ENCODE measurements around the gene EPS8L2.

EPS8L2 gene

DNA sequence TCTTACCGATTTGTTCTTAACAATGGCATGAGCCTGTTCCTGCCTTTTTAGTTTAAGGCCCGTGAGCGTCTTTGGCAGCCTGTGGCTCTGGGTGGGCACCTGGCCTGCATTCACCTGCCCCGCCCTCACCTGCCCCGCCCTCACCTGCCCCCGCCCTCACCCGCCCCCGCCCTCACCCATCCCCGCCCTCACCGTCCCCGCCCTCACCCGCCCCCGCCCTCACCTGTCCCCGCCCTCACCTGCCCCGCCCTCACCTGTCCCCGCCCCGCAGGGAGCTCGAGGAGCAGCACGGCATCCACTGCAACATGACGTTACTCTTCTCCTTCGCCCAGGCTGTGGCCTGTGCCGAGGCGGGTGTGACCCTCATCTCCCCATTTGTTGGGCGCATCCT is 57.0 kb downstream of the EPS8L2 start:
- no peak for DNase-seq

DNA sequence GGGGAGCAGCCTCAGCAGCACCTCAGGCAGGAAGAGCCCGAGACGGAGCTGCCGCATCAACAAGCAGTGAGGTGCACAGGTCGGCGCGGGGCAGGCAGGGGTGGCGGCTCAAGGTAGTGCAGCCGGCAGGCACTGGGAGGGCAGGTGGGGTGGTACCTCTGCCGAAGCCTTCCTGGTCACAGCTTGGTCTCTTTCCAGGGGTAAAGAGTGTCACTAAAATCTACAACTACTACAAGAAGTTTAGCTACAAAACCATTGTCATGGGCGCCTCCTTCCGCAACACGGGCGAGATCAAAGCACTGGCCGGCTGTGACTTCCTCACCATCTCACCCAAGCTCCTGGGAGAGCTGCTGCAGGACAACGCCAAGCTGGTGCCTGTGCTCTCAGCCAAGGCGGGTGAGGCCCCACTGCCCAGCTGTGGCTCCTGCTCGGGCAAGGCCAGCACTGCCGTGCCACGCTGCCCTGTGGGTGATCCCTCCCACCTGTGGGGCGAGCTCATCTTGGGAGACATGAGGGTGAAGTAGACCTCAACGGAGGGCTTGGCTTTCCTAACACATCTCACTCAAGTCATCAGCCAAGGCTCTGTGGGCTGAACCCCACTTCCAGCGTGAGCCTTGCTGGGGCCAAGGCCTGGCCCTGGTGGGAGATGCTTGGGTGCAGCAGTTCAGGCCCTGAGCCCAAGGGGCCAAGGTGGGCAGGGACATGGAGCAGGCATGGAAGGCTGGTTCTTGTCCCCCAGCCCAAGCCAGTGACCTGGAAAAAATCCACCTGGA is 57.7 kb downstream of the EPS8L2 start:
- DNase-seq: no peak

DNA sequence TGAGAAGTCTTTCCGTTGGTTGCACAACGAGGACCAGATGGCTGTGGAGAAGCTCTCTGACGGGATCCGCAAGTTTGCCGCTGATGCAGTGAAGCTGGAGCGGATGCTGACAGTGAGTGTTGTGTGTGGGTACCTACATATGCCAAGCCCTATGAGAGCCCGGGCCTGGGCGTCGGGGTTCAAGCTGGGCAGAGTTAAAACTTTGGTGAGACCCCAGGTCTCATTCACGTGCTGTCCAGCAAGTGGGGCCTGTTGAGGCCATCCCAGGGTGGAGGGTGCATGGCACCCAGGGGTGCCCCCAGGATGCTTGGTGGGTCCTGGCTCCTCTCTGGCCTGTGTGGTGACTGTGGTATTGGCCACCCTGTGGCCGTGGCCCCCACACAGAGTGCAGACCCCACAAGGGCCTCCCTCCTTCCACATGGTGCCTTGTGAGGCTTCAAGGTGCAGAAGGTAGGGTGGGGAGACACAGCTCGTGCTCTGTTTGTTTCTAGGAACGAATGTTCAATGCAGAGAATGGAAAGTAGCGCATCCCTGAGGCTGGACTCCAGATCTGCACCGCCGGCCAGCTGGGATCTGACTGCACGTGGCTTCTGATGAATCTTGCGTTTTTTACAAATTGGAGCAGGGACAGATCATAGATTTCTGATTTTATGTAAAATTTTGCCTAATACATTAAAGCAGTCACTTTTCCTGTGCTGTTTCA is 58.4 kb downstream of the EPS8L2 start:
- DNase-seq: no peak

DNA sequence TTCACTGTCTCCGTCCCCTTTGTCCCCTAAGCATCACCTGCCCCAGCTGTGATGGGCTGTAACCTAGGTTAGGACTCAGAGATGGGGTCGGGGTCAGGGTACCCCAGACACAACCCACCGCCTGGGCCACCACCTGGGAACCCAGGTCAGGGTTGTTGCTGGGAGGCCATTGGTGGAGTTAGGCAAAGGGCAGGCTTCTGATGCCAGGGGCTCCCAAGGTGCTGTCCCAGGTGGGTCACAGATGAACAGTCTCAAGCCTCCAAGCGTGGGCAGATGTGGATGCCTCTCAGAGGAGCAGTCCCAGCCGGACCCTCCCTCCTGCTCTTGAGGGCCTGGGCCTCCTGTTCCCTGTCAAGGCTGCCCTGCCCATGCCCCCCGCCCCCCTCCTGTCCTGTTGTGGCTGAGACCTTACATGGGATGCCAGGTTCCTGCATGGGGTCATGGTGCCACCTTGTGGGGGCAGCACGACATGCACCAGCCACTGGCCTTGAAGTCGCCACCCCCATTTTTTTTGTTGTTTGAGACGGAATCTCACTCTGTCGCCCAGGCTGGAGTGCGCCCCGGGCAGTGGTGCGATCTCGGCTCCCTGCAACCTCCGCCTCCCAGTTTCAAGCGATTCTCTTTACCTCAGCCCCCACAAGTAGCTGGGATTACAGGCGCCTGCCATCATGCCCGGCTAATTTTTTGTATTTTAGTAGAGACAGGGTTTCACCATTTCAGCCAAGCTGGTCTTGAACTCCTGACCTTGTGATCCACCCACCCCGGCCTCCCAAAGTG is 59.2 kb downstream of the EPS8L2 start:
- DNase-seq: peak; percentile 75

DNA sequence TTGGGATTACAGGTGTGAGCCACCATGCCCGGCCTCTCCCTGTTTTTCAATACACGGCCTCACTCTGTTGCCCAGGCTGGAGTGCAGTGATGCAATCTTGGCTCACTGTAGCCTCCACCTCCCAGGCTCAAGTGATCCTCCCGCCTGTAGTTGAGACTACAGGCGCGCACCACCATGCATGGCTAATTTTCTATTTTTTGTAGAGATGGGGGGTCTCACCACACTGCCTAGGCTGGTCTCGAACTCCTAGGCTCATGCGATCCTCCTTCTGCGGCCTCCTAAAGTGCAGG is 59.7 kb downstream of the EPS8L2 start:
- DNase-seq: no peak

DNA sequence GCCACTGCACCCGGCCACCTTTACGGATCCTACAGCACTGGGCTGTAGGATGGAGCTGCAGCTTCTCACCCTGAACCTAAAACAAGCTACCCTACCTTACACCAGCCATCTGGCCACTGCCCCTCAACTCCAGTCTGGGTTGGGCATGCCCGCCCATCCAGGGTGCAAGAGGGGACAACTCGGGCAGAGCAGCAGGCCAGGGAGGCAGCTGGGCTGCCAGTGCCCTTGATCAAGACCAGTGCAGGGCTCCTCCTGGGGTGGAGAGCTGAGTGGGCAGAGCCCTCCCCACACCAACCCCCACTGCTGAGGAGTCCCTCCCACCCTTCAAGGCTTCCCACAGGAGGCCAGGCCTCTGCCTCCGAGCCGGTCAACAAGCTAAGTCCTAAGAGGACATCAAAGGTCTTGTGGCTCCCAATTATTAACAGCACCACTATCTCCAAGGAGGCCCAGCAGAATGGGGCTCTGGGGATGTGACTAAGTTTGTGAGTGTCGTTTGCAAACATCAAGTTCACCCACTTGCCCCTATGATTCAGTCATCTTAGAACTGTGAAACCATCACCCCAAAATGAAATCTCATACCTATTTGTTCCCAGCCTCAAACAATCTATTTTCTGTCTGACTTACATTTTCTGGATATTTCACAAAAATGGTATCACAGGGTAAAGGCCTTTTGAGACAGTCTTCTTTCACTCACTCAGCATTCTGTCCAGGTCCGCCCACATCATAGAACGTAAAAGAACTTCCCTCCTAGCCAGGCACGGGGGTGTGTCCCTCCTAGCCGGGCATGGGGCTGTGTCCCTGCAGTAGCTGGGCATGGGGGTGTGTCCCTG is 60.3 kb downstream of the EPS8L2 start:
- DNase-seq: no peak

DNA sequence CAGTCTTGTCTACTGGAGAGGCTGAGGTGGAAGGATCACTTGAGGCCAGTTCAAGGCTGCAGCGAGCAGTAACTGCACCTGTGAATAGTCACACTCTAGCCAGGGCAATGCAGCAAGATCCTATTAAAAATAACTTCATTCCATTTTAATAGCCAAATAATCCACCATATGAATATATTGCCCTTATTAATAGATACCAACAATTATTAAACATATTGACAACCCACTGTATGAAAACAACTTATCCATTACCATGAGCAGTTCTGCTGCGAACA is 60.8 kb downstream of the EPS8L2 start:
- no peak for DNase-seq

DNA sequence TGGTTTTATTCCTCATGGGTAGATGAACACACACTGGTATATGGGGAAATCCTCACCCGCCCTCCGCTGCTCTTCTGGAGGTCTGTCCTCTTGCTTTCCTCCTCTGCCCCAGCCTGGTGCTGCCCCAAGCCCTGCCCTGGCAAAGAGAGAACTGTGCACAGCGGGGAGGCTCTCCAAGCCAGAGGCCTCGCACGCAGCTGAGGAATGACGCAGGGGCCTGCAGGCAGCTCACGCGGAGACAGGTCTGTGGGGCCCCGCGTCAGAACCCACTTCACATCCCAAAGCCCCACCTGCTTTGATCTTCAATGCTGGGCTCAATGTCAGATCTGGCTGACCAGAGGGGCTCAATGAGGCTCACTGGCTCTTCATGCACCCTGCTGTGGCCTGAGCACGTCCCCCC is 61.2 kb downstream of the EPS8L2 start:
- DNase-seq: no peak

DNA sequence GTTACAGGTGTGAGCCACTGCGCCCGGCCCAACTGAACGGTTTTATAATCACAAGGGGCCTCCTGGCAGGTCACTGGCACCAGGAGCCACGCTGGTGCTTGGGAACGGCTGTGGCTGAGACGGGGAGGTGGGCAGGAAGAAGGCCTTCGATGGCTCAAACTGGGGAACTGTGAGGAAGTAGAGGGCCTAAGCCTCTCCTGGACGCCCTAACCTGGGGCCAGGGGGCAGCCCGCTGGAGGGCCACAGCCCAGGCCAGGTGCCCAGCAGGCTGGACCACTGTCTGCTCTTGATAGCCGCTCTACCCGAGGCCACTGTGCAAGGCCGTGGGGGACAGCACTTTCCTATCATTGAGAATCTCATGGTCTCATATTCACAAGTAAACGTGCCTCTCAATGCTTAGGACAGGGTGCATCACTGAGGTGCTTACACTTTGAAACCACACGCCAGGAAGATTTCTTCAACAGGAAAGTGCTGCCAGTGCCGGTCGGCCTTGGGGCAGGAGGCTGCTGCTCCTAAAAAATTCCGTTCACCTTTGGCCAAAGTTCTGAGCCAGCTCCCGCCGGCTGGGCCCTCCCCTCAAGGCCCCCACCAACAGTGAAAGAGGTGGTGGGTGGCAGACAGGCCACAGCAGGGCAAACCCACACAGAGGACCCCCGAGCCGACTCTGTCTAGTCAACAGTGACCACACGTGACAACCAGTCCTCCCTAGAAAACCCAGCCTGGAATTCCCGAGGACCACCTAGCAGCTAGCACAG is 64.0 kb downstream of the EPS8L2 start:
- DNase-seq: no peak

DNA sequence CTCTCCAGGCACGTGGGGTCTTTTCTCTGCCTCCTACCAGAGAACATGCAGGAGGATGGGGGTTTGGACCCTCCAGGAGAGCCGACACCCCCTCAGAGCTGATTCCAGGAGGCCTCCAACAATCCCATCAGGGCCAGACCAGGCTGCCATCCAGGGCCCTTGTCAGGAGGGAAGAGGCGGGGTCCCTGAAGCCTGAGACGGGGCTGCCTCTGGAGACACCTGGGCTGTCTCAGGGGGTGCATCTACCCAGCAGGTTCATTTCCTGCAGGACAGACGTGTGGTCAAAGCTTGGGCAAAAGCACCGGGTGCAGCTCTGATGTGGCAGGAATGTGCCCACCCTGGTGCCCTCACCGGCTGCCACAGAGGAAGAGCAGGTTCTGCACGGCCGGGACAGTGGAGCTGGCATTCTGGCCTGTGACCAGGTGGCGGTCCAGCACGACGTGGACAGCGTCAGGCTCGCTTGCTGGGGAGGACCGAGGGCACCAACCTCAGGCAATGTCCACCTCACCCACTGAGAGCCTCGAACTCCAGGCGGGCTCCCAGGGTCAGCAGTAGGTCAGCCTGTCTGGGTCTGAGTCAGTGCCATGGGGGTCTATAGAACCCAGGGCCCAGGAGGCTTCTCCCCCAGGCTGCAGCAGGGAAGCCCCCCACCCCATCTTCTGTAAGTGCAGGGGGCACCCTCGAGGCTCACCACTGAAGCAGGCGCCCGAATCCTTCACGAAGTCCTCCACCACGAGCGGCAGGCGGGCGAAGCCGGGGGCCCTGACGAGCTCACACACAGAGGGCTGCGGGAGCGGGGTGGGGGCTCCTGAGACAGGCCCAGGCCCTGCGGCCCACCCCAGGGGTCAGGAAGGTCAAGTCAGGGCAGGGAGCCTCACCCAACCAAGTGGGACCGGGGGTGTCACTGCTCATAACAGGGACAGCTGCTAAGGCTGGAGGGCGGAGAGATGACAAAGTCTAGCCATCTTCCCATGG is 64.9 kb downstream of the EPS8L2 start:
- no peak for DNase-seq

DNA sequence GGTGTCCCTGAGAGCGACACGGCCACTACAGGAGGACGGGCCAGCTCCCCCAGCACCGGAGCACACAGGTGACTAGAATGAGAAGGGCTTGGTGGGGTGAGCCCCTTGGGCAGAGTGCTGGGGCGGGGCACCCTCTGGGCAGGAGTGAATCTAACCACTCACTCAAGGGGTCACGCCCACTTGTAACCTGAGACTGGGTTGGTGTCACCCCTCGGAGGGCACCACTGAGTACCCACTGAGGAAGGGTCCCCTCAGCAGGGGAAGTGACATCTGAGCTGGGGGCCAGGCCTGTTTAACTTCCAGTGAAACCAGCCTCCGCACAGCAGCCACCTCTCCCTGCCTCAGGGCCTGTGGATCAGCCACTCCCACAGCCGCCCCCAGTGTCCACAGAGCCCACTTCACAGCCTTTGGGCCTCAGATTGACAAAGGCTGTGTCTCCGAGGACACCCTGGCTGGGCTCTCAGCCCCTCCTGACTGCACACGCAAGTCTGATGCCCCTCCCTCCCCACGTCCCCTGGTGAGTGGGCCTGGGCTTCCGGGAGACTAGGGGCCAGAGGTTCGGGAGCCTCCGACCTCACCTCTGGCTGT is 65.7 kb downstream of the EPS8L2 start:
- DNase-seq: no peak

DNA sequence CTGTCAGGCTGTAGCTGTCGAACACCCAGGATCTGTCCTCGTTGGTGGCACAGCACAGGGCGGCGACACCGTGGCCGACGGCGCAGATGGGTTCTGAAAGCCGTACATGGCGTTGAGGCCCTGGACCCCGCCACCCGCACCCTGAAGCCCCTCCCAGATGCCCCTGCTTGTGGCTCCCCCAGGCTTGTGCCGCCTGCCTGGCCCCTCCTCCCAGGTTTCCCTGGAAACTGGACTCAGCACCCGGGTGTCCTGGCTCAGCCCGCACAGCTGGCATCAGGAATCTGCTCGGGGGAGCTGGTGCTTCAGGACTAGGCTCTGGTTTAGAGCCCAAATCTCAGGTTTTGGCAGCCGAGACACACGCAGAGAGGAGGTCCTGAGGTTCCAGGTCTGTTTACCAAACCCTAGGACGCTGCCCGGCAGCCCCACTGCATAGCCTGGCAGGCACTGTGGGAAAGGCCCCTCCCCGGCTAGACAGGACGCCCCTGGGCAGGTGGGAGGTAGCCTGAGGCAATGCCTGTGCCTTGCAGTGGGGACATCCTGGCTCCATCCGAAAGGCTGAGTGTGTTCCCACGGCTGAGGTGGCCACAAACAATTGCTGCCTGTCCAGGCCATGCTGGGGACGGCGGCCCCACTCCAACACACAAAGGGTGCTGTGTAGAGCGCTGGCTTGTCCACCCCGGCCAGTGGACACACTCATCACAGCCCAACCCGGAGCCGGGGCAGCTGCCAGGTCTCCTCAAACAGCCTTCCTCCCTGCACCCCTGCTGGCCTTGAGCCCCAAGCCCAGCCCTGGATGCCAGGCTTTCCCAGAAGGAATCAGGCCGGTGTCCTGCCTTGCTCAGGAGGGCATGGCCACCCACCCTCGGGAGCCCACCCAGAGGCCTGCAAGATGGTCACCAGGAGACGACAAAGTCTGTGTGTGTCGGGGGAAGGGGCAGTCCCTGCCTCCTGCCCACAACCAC is 66.7 kb downstream of the EPS8L2 start:
- no peak for DNase-seq

DNA sequence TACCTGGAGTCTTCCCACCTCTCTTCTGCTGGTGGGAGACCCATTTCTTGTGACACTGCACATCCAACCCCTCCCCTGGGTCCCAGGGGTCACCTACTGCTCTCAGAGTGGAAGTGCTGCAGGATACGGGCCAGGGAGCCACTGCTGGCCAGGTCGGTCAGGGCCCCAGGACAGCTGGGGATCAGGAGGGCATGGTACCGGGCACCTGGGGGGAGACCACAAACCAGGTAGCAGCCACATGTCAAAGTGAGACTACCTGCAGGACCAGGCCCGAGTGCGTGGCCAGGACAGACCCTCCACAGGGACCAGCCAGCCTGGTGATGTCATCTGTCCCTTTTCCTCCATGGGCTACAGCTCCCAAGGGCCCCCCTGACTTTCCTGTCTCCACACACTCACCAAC is 67.4 kb downstream of the EPS8L2 start:
- no peak for DNase-seq

DNA sequence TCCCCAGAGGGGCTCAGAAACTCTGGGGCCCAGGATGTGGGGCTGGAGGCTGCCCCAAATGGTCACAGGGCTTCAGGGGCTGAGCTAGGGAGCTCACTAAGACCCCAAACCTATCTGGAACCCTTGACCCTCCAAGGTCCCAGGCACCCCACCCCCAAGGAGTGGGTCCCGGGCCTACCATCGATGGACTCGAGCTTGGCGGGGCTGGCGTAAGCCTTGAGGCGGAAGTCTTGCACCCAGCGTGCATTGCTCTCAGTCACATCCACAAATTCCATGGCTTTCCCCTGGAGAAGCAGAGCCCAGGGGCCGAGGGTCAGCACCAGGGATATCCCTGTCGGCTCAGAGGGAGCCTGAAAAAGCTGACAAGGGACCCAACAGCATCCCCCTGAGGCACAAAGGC is 67.8 kb downstream of the EPS8L2 start:
- DNase-seq: no peak

DNA sequence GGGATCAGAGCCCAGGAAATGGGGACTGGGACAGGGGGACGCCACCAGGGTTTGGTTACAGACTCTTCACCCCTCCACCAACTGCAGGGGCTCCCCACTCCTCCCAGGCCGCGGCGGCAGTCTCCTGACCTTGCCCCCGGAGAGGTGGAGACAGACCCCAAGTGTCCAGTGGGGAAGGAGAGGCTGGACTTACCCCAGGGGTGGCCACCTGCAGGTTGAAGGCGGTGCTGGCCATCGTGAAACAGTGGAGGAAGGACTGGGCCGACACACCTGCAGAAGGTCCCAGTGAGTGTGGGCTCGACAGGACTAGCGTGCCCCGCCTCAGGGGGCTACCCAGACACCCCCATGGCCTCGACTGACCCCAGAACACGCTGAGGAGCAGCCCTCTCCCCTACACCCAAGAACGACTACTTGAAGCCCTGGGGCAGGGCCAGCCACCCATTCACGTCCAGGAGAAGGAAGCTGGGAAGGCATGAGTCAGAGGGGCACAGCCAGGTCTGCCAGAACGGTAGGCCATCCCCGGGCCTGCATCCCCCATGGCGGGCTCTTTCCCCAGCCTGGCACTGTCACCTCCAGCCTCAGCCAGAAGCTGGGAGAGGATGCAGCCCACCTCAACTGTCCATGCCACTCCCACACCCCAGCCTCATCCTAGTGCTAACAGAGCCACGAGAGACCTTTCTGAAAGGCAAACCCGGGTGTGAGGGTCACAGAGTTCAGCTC is 69.0 kb downstream of the EPS8L2 start:
- DNase-seq: no peak

DNA sequence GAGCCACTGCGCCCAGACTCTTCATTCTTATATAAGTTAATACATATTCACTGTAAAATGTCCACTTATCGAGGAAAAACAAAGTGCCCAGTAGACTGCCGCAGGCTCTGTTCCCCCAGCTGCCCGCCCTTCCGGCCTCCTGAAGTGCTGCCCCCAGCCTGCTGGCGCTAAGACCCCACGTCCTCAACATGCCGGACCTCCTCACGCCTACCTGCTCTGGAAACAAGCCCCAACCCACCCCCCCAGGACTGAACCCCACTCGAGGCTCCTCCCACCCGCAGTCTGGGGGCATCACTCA is 70.2 kb downstream of the EPS8L2 start:
- no peak for DNase-seq

DNA sequence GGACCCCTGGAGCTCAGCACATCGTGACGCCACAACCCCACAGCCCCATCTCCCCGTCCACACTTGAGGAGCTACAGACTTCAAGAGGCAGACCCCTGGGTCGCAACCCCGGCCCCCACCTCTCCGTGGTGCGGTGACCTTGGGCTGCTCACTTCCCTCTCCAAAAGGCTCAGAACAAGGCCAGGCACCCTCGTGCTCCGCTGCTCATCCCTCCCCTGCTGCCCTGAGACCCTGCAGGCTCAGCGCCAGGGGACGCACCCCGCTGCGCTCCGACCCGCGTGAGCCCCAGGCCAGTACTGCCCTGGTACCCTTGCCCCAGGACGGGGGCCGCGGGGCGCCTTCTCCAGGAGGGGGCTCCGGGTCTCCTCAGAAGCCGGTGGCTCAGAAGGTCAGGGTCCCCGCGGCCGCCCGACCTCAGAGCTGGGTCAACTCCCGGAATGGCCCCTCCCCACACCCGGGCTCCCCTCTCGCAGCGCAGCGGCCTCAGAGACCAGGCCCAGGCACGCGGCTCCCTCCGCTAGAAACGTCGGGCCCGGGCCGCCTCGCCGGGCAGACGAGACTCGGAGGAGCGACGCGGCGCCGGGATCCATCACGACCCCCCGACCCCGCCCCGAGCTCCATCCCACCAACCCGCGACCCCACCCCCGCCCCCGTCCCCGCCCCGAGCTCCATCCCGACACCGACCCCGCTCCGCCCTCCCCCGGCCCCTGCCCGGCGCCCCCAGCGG is 70.7 kb downstream of the EPS8L2 start:
- no peak for DNase-seq

Data from CD4-positive, alpha-beta T cell treated with Interleukin-12 subunit alpha and Interleukin-12 subunit beta, for 1 hour (primary cell).